Esophagus (tissue), 2 donors: ENCODE data around the gene CALM3. TPM values are rescaled to one million over a fixed set of nuclear protein-coding genes. Genes with fewer than 3 reads are reported as not detected.
A peak's percentile ranks its signal among the peaks of the same experiment; 100 is the strongest.
"Not testable (repeated sequence)": the region's sequence is repeated elsewhere in the genome, so short reads cannot be mapped to it uniquely, and the experiment has no call there.

Experiments used
- H3K27ac ChIP-seq, 2 donors: one replicate each; pipeline ENCODE4 v1.5.1; 2013; ENCODE audit warnings: low read depth in 2 of 2, mild to moderate bottlenecking in 2 of 2, inconsistent platforms in 1 of 2, low read length in 1 of 2, moderate library complexity in 1 of 2
- H3K27me3 ChIP-seq, 2 donors: one replicate each; pipeline ENCODE4 v1.6.1; 2013; ENCODE audit warnings: low read length in 2 of 2, control low read depth in 1 of 2, mild to moderate bottlenecking in 1 of 2; ENCODE audit not compliant: insufficient read depth in 2 of 2, control insufficient read depth in 1 of 2
- H3K36me3 ChIP-seq, 2 donors: one replicate each; pipeline ENCODE4 v1.6.1; 2013; ENCODE audit warnings: low read length in 1 of 2; ENCODE audit not compliant: control insufficient read depth in 2 of 2, insufficient read depth in 2 of 2
- H3K4me1 ChIP-seq, 2 donors: one replicate each; pipeline ENCODE4 v1.6.1; 2013; ENCODE audit warnings: low read length in 1 of 2; ENCODE audit not compliant: control insufficient read depth in 2 of 2, insufficient read depth in 2 of 2
- H3K4me3 ChIP-seq, 2 donors: one replicate each; pipeline ENCODE4 v1.5.1; 2013; ENCODE audit warnings: low read length in 2 of 2, mild to moderate bottlenecking in 2 of 2, low read depth in 1 of 2, moderate library complexity in 1 of 2
- H3K9me3 ChIP-seq, 2 donors: one replicate each; pipeline ENCODE4 v1.6.1; 2013; ENCODE audit warnings: mild to moderate bottlenecking in 2 of 2, low read depth in 1 of 2, low read length in 1 of 2, moderate library complexity in 1 of 2; ENCODE audit not compliant: control insufficient read depth in 2 of 2, insufficient read depth in 1 of 2
- WGBS, 2 donors: extraction: QIAGEN DNeasy Blood & Tissue Kit; methylation state at CpG; one replicate each; pipeline ENCODE4 v1.1.7; 2013; 5-methylcytosine and 5-hydroxymethylcytosine counted together
- polyA plus RNA-seq, 2 donors: library from polyadenylated mRNA; stranded (reverse); fragments of 200-250 nt; gene quantifications; one replicate each; pipeline ENCODE4 v1.2.3, GENCODE V29; 2013
- donor health status: healthy with polysubstance abuse.
- donor health status: Bipolar disorder and iron deficiency.

The CALM3 gene
- 10 to 100 TPM; 87.0 to 90.8 TPM for polyA plus RNA-seq

DNA sequence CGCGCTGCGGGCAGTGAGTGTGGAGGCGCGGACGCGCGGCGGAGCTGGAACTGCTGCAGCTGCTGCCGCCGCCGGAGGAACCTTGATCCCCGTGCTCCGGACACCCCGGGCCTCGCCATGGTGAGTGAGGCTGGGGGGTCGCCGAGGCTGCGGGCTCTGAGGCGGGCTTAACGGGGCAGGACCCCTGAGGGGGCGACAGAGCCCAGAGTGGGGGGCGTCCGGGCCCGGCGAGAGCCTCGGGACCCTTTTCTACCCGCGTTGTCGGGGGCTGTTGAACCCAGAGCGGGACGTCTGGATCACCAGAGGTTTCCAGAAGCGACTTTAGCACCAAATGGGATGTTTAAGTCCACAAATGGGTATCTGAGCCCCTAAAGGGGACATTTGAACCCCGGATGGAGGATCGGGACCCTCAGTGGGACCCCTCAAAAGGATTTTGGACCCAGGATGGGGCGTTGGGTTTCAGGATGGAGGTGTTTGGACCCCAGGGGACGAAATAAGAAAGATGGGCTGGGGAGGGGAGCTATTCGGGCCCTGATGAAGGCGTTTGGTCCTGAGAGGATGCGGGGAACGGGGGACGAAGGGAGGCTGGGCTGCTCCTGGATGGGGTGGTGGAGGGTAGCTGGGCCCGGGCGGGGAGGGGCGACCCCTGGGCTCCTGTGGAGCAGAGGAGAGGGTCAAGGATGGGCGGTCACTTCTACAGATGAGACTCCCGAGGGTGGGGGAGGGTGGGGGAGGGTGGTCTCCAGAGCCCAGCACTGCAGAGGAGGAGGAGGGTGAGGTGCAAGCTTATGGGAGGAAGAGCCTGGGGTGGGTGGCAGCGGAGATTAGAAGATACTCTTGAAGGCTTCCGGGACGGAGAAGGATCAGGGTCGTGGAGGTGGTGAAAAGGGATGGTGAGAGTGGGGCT, at the start of gene CALM3:
Gene CALM3 (plus strand): TSS at position 13 of the 907 bp plus-strand sequence. CDS start 105 bp downstream, at position 118.
- WGBS, 2 donors, result 1% methylated on average over 40 to 51 of the region's 51 CpGs
- Histone ChIP-seq H3K9me3 (no peaks in the 10 kb centered on the region), H3K36me3 (peaks cover 3 to 9% of the 10 kb centered on the region in 2 donors)

DNA sequence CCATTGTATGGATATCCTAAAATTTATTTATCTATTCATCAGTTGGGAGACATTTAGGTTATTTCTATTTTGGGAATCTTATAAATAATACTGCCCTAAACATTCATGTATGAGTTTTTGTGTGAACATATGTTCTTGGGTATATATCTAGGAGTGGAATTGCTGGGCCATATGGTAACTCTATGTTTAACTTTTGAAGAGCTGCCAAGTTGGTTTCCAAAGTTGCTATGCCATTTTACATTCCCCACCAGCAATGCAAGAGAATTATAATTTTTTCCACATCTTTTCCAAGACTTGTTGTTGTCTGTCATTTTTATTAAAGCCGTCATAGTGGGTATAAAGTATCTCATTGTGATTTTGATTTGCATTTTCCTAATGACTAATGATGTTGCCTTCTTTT, 48.2 kb upstream of the CALM3 start:
- H3K27ac ChIP-seq, result no peak overlapping the region
- 63 to 96% methylated on average over 1 of the region's 1 CpG for WGBS, 2 donors
- H3K4me3 ChIP-seq, result no peak overlapping the region
- no peaks in the 10 kb centered on the region for H3K36me3 ChIP-seq
- H3K9me3 ChIP-seq, result no peaks in the 10 kb centered on the region
- no peaks in the 10 kb centered on the region for H3K4me1 ChIP-seq
- no peaks in the 10 kb centered on the region for H3K27me3 ChIP-seq

More for the DNA sequence above, at the start of gene CALM3:
- peak within 1 kb of the TSS; percentile 87 to 93 for H3K4me3 ChIP-seq
- peak within 1 kb of the TSS; percentile 98 to 99 for H3K27ac ChIP-seq
- peaks cover 14% of the 10 kb centered on the region in 2 donors for H3K4me1 ChIP-seq
- no peaks in the 10 kb centered on the region for H3K27me3 ChIP-seq

- no peaks in the 10 kb centered on the region for H3K27me3 ChIP-seq
- 88 to 91% methylated on average over 1 of the region's 1 CpG for WGBS, 2 donors
- H3K36me3 ChIP-seq, result no peaks in the 10 kb centered on the region
- no peaks in the 10 kb centered on the region for H3K4me1 ChIP-seq
- H3K4me3 ChIP-seq, result no peak overlapping the region
- H3K9me3 ChIP-seq, result no peaks in the 10 kb centered on the region
- no peak overlapping the region for H3K27ac ChIP-seq
Observed at GRCh38 chr19:46554161-46554560, 47.0 kb upstream of the CALM3 start.

- no peaks in the 10 kb centered on the region for H3K27me3 ChIP-seq
- H3K36me3 ChIP-seq, result no peaks in the 10 kb centered on the region
- H3K4me1 ChIP-seq, result no peaks in the 10 kb centered on the region
- no peak overlapping the region for H3K27ac ChIP-seq
- 41 to 44% methylated on average over 2 of the region's 2 CpGs for WGBS, 2 donors
- no peaks in the 10 kb centered on the region for H3K9me3 ChIP-seq
- H3K4me3 ChIP-seq, result no peak overlapping the region
Observed at GRCh38 chr19:46555628-46556280, 45.4 kb upstream of the CALM3 start.

- H3K36me3 ChIP-seq, H3K27me3 ChIP-seq, H3K9me3 ChIP-seq, H3K4me1 ChIP-seq, H3K27ac ChIP-seq, H3K4me3 ChIP-seq: not testable (repeated sequence)
- WGBS, 2 donors, result 83 to 85% methylated on average over 5 of the region's 5 CpGs
Observed at GRCh38 chr19:46556471-46556870, 44.7 kb upstream of the CALM3 start.

- Histone ChIP-seq H3K9me3 (no peaks in the 10 kb centered on the region), H3K36me3 (no peaks in the 10 kb centered on the region), H3K27ac (no peak overlapping the region), H3K4me1 (no peaks in the 10 kb centered on the region), H3K4me3 (no peak overlapping the region), H3K27me3 (no peaks in the 10 kb centered on the region)
- 94% methylated on average over 9 of the region's 9 CpGs for WGBS, 2 donors
Observed at GRCh38 chr19:46559203-46559602, 41.9 kb upstream of the CALM3 start.

GRCh38 chr19:46559675-46560074, 41.5 kb upstream of the CALM3 start:
- not testable (repeated sequence) for H3K27me3 ChIP-seq, H3K9me3 ChIP-seq, H3K27ac ChIP-seq, H3K4me1 ChIP-seq, H3K4me3 ChIP-seq, H3K36me3 ChIP-seq
- 88 to 91% methylated on average over 8 of the region's 8 CpGs for WGBS, 2 donors

GRCh38 chr19:46564701-46565100, 36.4 kb upstream of the CALM3 start:
- H3K4me3 ChIP-seq, result no peak overlapping the region
- no peaks in the 10 kb centered on the region for H3K36me3 ChIP-seq
- no peaks in the 10 kb centered on the region for H3K4me1 ChIP-seq
- no peaks in the 10 kb centered on the region for H3K27me3 ChIP-seq
- H3K9me3 ChIP-seq, result no peaks in the 10 kb centered on the region
- H3K27ac ChIP-seq, result no peak overlapping the region

- Histone ChIP-seq H3K9me3 (no peaks in the 10 kb centered on the region), H3K36me3 (no peaks in the 10 kb centered on the region), H3K4me1 (no peaks in the 10 kb centered on the region), H3K27ac (no peak overlapping the region), H3K27me3 (no peaks in the 10 kb centered on the region), H3K4me3 (no peak overlapping the region)
- WGBS, 2 donors, result 55 to 61% methylated on average over 5 of the region's 5 CpGs
Observed at GRCh38 chr19:46571495-46571894, 29.6 kb upstream of the CALM3 start.
